Neural cell (in vitro differentiated cells): ENCODE results near the gene PTPN21. TPM values are rescaled to one million over a fixed set of nuclear protein-coding genes. Genes with fewer than 3 reads are reported as not detected.

ENCODE experiments used
- H2AFZ ChIP-seq: fragments of 200-600, 300-800 bp; sonication (generic), shearing (Covaris generic); 2 replicates; pipeline ENCODE4 v1.6.0; 2014; ENCODE audit warnings: low read depth, mild to moderate bottlenecking, antibody characterized with exemption, low read length, moderate library complexity
- H3F3A ChIP-seq: fragments of 200-600 bp; shearing (Covaris generic); 2 replicates; pipeline ENCODE4 v1.6.1; 2016; ENCODE audit warnings: mild to moderate bottlenecking, moderate library complexity, mixed read lengths, antibody characterized with exemption, low read length; ENCODE audit not compliant: insufficient read depth, poor library complexity, severe bottlenecking
- H3K27ac ChIP-seq: fragments of 200-600, 300-800 bp; sonication (generic), shearing (Covaris generic); 2 replicates; pipeline ENCODE4 v1.5.1; 2014; ENCODE audit warnings: mild to moderate bottlenecking, low read length, moderate library complexity
- H3K27me3 ChIP-seq: fragments of 300-800, 200-600 bp; sonication (generic), shearing (Covaris generic); 2 replicates; pipeline ENCODE4 v1.6.0; 2014; ENCODE audit warnings: mild to moderate bottlenecking, low read depth, low read length, moderate library complexity; ENCODE audit not compliant: insufficient read depth
- H3K36me3 ChIP-seq: fragments of 300-800, 200-600 bp; sonication (generic), shearing (Covaris generic); 2 replicates; pipeline ENCODE4 v1.5.1; 2014; ENCODE audit warnings: mild to moderate bottlenecking, antibody characterized with exemption, low read length, moderate library complexity; ENCODE audit not compliant: insufficient read depth
- H3K4me2 ChIP-seq: fragments of 300-800, 200-600 bp; sonication (generic), shearing (Covaris generic); 2 replicates; pipeline ENCODE4 v1.6.0; 2014; ENCODE audit warnings: mild to moderate bottlenecking, low read length
- H3K4me3 ChIP-seq: fragments of 300-800, 200-600 bp; sonication (generic), shearing (Covaris generic); 2 replicates; pipeline ENCODE4 v1.5.1; 2014; ENCODE audit warnings: mild to moderate bottlenecking, low read length, moderate library complexity
- H3K79me2 ChIP-seq: fragments of 200-600 bp; shearing (Covaris generic); replicated peaks from 2 replicates; pipeline ENCODE4 v1.6.0; 2014; ENCODE audit warnings: mild to moderate bottlenecking, low read length, moderate library complexity; ENCODE audit not compliant: insufficient read depth
- H3K9ac ChIP-seq: fragments of 300-800, 200-600 bp; sonication (generic), shearing (Covaris generic); 2 replicates; pipeline ENCODE4 v1.6.1; 2016; ENCODE audit warnings: mild to moderate bottlenecking, low read length, mixed read lengths
- H3K9me2 ChIP-seq: fragments of 200-600 bp; shearing (Covaris generic); 2 replicates; pipeline ENCODE4 v1.6.1; 2016; ENCODE audit warnings: mild to moderate bottlenecking, low read length, mixed read lengths; ENCODE audit not compliant: insufficient read depth
- H3K9me3 ChIP-seq: fragments of 200-600, 300-800 bp; sonication (generic), shearing (Covaris generic); 2 replicates; pipeline ENCODE4 v1.6.1; 2016; ENCODE audit warnings: mild to moderate bottlenecking, mixed run types, low read length, moderate library complexity, mixed read lengths
- H4K20me1 ChIP-seq: fragments of 200-600 bp; shearing (Covaris generic); 2 replicates; pipeline ENCODE4 v1.6.1; 2016; ENCODE audit warnings: mild to moderate bottlenecking, mixed run types; ENCODE audit not compliant: insufficient read depth
- EP300 ChIP-seq: fragments of 450-650 bp; conservative IDR thresholded peaks from 2 replicates; pipeline ENCODE4 v1.6.1; 2014; ENCODE audit warnings: antibody characterized with exemption, mild to moderate bottlenecking, moderate library complexity; ENCODE audit not compliant: poor library complexity, severe bottlenecking
- EZH2 ChIP-seq: fragments of 200-600, 300-800 bp; shearing (Covaris generic), sonication (generic); IDR thresholded peaks from 2 replicates; pipeline ENCODE4 v1.6.1; 2014; ENCODE audit warnings: antibody characterized with exemption, low read length, borderline replicate concordance, mild to moderate bottlenecking; ENCODE audit not compliant: insufficient read depth, poor library complexity, severe bottlenecking
- MXI1 ChIP-seq: fragments of 450-650 bp; conservative IDR thresholded peaks from 2 replicates; pipeline ENCODE4 v1.6.1; 2014; ENCODE audit warnings: antibody characterized with exemption, mild to moderate bottlenecking; ENCODE audit not compliant: poor library complexity, severe bottlenecking
- POLR2AphosphoS5 ChIP-seq: IDR thresholded peaks from 2 replicates; pipeline ENCODE4 v1.6.1; 2012
- RAD21 ChIP-seq: fragments of 450-650 bp; conservative IDR thresholded peaks from 2 replicates; pipeline ENCODE4 v1.6.1; 2014; ENCODE audit warnings: antibody characterized with exemption, mild to moderate bottlenecking, moderate library complexity
- REST ChIP-seq: IDR thresholded peaks from 2 replicates; pipeline ENCODE4 v1.6.1; 2012; ENCODE audit warnings: borderline replicate concordance
- SMC3 ChIP-seq: fragments of 450-650 bp; conservative IDR thresholded peaks from 2 replicates; pipeline ENCODE4 v1.6.1; 2014; ENCODE audit warnings: antibody characterized with exemption, mild to moderate bottlenecking, moderate library complexity; ENCODE audit not compliant: poor library complexity
- TAF1 ChIP-seq: IDR thresholded peaks from 2 replicates; pipeline ENCODE4 v1.6.1; 2012; ENCODE audit warnings: low read depth
- polyA plus RNA-seq: library from polyadenylated mRNA; depleted of rRNA; stranded (reverse); fragments of >200 nt; gene quantifications from 2 replicates; pipeline ENCODE4 v1.2.3, GENCODE V29; 2014
- TF ChIP-seq, protein P1 (sequence below): fragments of 450-650 bp; IDR thresholded peaks from 2 replicates; pipeline ENCODE4 v1.5.1; 2014; ENCODE audit warnings: antibody characterized with exemption, mild to moderate bottlenecking, moderate library complexity; ENCODE audit not compliant: poor library complexity, severe bottlenecking

PTPN21 gene
- polyA plus RNA-seq, 1 donor from 2014 or later, result 4.1 TPM

GRCh38 chr14:88572117-88572516 is 17.3 kb upstream of the PTPN21 start:
- Histone ChIP-seq H3K9ac (no peak overlapping the region), H3K9me3 (no peaks in the 10 kb centered on the region), H3K27me3 (no peaks in the 10 kb centered on the region), H4K20me1 (no peaks in the 10 kb centered on the region), H2AFZ (no peak overlapping the region), H3K79me2 (no peaks in the 10 kb centered on the region), H3K9me2 (no peaks in the 10 kb centered on the region), H3F3A (no peaks in the 10 kb centered on the region), H3K4me3 (no peak overlapping the region), H3K4me2 (no peak overlapping the region), H3K27ac (no peak overlapping the region), H3K36me3 (peaks cover 14% of the 10 kb centered on the region)
- TF ChIP-seq TAF1 (no peak), POLR2AphosphoS5 (no peak), REST (no peak), SMC3 (no peak), EP300 (no peak)

GRCh38 chr14:88568196-88568595 is 13.4 kb upstream of the PTPN21 start:
- Histone ChIP-seq H3K27ac (no peak overlapping the region), H3F3A (no peaks in the 10 kb centered on the region), H3K27me3 (no peaks in the 10 kb centered on the region), H3K4me2 (no peak overlapping the region), H2AFZ (no peak overlapping the region), H4K20me1 (peaks cover 8% of the 10 kb centered on the region), H3K36me3 (peaks cover 10% of the 10 kb centered on the region), H3K9me3 (no peaks in the 10 kb centered on the region), H3K9me2 (no peaks in the 10 kb centered on the region), H3K9ac (no peak overlapping the region), H3K79me2 (peaks cover 27% of the 10 kb centered on the region), H3K4me3 (no peak overlapping the region)
- TF ChIP-seq MXI1, result no peak
- no peak for TF ChIP-seq POLR2AphosphoS5
- TF ChIP-seq, protein P1, sequence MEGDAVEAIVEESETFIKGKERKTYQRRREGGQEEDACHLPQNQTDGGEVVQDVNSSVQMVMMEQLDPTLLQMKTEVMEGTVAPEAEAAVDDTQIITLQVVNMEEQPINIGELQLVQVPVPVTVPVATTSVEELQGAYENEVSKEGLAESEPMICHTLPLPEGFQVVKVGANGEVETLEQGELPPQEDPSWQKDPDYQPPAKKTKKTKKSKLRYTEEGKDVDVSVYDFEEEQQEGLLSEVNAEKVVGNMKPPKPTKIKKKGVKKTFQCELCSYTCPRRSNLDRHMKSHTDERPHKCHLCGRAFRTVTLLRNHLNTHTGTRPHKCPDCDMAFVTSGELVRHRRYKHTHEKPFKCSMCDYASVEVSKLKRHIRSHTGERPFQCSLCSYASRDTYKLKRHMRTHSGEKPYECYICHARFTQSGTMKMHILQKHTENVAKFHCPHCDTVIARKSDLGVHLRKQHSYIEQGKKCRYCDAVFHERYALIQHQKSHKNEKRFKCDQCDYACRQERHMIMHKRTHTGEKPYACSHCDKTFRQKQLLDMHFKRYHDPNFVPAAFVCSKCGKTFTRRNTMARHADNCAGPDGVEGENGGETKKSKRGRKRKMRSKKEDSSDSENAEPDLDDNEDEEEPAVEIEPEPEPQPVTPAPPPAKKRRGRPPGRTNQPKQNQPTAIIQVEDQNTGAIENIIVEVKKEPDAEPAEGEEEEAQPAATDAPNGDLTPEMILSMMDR, result no peak
- TF ChIP-seq EZH2, result no peak
- no peak for TF ChIP-seq TAF1
- no peak for TF ChIP-seq SMC3
- no peak for TF ChIP-seq REST
- TF ChIP-seq RAD21, result no peak
- TF ChIP-seq EP300, result no peak
